ENCODE results near the gene BOLA3. TPM values are rescaled to one million over a fixed set of nuclear protein-coding genes. Genes with fewer than 3 reads are reported as not detected.

BOLA3 gene
- total and polyA plus RNA-seq, 10 of the 15 experiments (the other 5 are each of a cell fraction or from before 2014, with no cell fraction given), result 62.6 to 300 (median 134) TPM

- peak overlapping the region; percentile 0; the same call in 1 of the 2 replicates for H3K4me2 ChIP-seq (ENCODE audit: control insufficient read depth, insufficient read depth)
Observed at GRCh38 chr2:74174909-74175308, 27.2 kb upstream of the BOLA3 start.

DNA sequence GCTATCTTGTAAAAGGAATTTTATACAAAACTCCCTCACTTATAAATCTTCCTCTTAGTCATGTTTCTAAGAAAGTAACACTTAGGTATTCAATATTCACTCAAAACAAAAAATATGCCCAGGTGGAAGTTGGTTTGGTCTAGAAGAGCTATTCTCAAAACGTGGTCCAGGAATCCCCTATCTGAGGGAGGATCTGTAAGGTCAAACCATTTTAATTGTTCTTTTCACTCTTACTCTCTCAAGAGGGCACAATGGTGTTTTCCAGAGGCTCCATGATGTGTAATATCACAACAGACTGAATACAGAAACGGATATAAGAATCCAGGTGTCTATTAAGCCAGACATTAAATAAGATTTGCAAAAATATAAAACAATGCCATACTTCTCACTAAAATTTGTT, 21.0 kb upstream of the BOLA3 start:
- H3K9ac ChIP-seq (ENCODE audit: control insufficient read depth, insufficient read depth, low read length), result no peak overlapping the region
- 7% methylated on average over 2 of the region's 2 CpGs for WGBS (ENCODE audit: insufficient coverage, insufficient replicate concordance, low lambda C conversion rate, missing lambda C conversion rate)
- in situ Hi-C loops (cut with MboI), result no loop called here
- no peaks in the 10 kb centered on the region for H4K20me1 ChIP-seq (ENCODE audit: control insufficient read depth, insufficient read depth)
- H3K9me3 ChIP-seq (replicated peaks; ENCODE audit: control insufficient read depth, insufficient read depth, low read length), result peaks cover 3% of the 10 kb centered on the region; the same call in 2 of the 3 replicates
- ChIA-PET RAD21 (ENCODE audit: unreplicated experiment) (interaction anchor here (0.8 to 3.2 kb wide), 7 partner anchors 10 to 37 kb away, joined by 3 to 15 read pairs (median 4); partner anchors contain the start of gene MOB1A), SMC1A (ENCODE audit: uncharacterized antibody, unreplicated experiment) (interaction anchor here (1.0 to 3.7 kb wide), 11 partner anchors 10 to 81 kb away, joined by 3 to 24 read pairs (median 8); partner anchors contain the start of genes MOB1A and MTHFD2), POLR2A (interaction anchor here (0.9 to 4.3 kb wide), 4 partner anchors 11 to 138 kb away, joined by 3 to 64 read pairs (median 3); partner anchors contain the start of genes BOLA3 and MOB1A), CTCF (interaction anchor here (0.6 to 5.6 kb wide), 8 partner anchors 9 to 347 kb away, joined by 3 to 31 read pairs (median 4); partner anchors contain the start of gene MOB1A)
- H3K27ac ChIP-seq (ENCODE audit: control insufficient read depth, insufficient read depth), result no peak overlapping the region
- intact Hi-C loops (cut with micrococcal nuclease; ENCODE audit: unreplicated experiment), result loop anchor here (5.0 kb wide), 1 partner anchor 34 kb away; no protein-coding TSS in a partner anchor
- FAIRE-seq (no peak), ATAC-seq (peak; percentile 85), DNase-seq (ENCODE audit: low read depth, low spot score) (no peak)
- peaks cover 8 to 42% of the 10 kb centered on the region in 2 experiments for H3K36me3 ChIP-seq (ENCODE audit: control insufficient read depth in 2 of 2, insufficient read depth in 2 of 2, low read length in 1 of 2)
- TSS peak; percentile 1 for BruUV-seq (replicated peaks)
- H3K27me3 ChIP-seq (replicated peaks in 1 of 2; ENCODE audit: control insufficient read depth in 2 of 2, insufficient read depth in 2 of 2, low read length in 1 of 2), result no peaks in the 10 kb centered on the region
- no peak overlapping the region for H2AFZ ChIP-seq (ENCODE audit: control insufficient read depth, low read depth, low read length)
- peaks cover 41% of the 10 kb centered on the region for H3K79me2 ChIP-seq (ENCODE audit: control insufficient read depth, insufficient read depth, low read length)
- peaks cover 5% of the 10 kb centered on the region for H3K4me1 ChIP-seq (ENCODE audit: control insufficient read depth, insufficient read depth, low read length)
- H3K4me3 ChIP-seq, result no peak overlapping the region
- H3K4me2 ChIP-seq (ENCODE audit: control insufficient read depth, insufficient read depth), result no peak overlapping the region
- no peak for TF ChIP-seq JUND (IDR thresholded peaks at IDR 0.05; ENCODE audit: low read depth, low read length)
- no peak for TF ChIP-seq BCL11A (IDR thresholded peaks at IDR 0.05; ENCODE audit: low read depth, low read length)
- TF ChIP-seq ZBED1 (IDR thresholded peaks at IDR 0.05; ENCODE audit: borderline replicate concordance), result no peak
- no peak for TF ChIP-seq SIN3A (IDR thresholded peaks at IDR 0.05; ENCODE audit: low read depth, low read length)
- peak; percentile 82; the same call in 1 of the 2 replicates for TF ChIP-seq NFIC (IDR thresholded peaks at IDR 0.05; ENCODE audit: low read depth, low read length)
- TF ChIP-seq ZNF24 (IDR thresholded peaks at IDR 0.05), result no peak
- peak; percentile 31 for TF ChIP-seq RELA (IDR thresholded peaks at IDR 0.05; ENCODE audit: borderline replicate concordance, partially characterized antibody)
- TF ChIP-seq, protein P1, sequence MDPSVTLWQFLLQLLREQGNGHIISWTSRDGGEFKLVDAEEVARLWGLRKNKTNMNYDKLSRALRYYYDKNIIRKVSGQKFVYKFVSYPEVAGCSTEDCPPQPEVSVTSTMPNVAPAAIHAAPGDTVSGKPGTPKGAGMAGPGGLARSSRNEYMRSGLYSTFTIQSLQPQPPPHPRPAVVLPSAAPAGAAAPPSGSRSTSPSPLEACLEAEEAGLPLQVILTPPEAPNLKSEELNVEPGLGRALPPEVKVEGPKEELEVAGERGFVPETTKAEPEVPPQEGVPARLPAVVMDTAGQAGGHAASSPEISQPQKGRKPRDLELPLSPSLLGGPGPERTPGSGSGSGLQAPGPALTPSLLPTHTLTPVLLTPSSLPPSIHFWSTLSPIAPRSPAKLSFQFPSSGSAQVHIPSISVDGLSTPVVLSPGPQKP (IDR thresholded peaks at IDR 0.05; ENCODE audit: low read depth, low read length), result no peak
- TF ChIP-seq EP300 (IDR thresholded peaks at IDR 0.05; ENCODE audit: borderline replicate concordance in 1 of 2, control insufficient read depth in 1 of 2, low read depth in 2 of 2, low read length in 2 of 2), result peak in 1 of 2 experiments; percentile 41; a peak in 1 of 4 replicates
- TF ChIP-seq MEF2B (IDR thresholded peaks at IDR 0.05; ENCODE audit: partially characterized antibody, poor library complexity, severe bottlenecking), result no peak
- no peak for TF ChIP-seq STAT1 (conservative IDR thresholded peaks at IDR 0.05)

More at GRCh38 chr2:74174909-74175308, 27.2 kb upstream of the BOLA3 start:
- Histone ChIP-seq H3K79me2 (ENCODE audit: control insufficient read depth, insufficient read depth, low read length) (peaks cover 69% of the 10 kb centered on the region), H3K4me3 (peak overlapping the region; percentile 29), H3K9me3 (replicated peaks; ENCODE audit: control insufficient read depth, insufficient read depth, low read length) (no peaks in the 10 kb centered on the region), H2AFZ (ENCODE audit: control insufficient read depth, low read depth, low read length) (no peak overlapping the region), H3K27me3 (replicated peaks in 1 of 2; ENCODE audit: control insufficient read depth in 2 of 2, insufficient read depth in 2 of 2, low read length in 1 of 2) (no peaks in the 10 kb centered on the region), H3K36me3 (ENCODE audit: control insufficient read depth in 2 of 2, insufficient read depth in 2 of 2, low read length in 1 of 2) (peaks cover 3 to 11% of the 10 kb centered on the region in 2 experiments; a peak in 3 of 4 replicates), H4K20me1 (ENCODE audit: control insufficient read depth, insufficient read depth) (no peaks in the 10 kb centered on the region; the same call in 1 of the 2 replicates), H3K9ac (ENCODE audit: control insufficient read depth, insufficient read depth, low read length) (no peak overlapping the region), H3K4me1 (ENCODE audit: control insufficient read depth, insufficient read depth, low read length) (peaks cover 10% of the 10 kb centered on the region), H3K27ac (ENCODE audit: control insufficient read depth, insufficient read depth) (no peak overlapping the region)
- ATAC-seq, result no peak
- FAIRE-seq, result no peak
- no peak for TF ChIP-seq SIN3A (IDR thresholded peaks at IDR 0.05; ENCODE audit: low read depth, low read length)
- TF ChIP-seq POLR2AphosphoS5 (IDR thresholded peaks at IDR 0.05; ENCODE audit: low read length), result 0 out of 2 replicates have a peak, but pooled peaks have one; percentile 40
- SMC1A ChIA-PET (ENCODE audit: uncharacterized antibody, unreplicated experiment), result interaction anchor here (0.8 to 2.1 kb wide), 7 partner anchors 8 to 30 kb away, joined by 3 to 9 read pairs (median 4); partner anchors contain the start of gene MTHFD2
- intact Hi-C loops (cut with micrococcal nuclease; ENCODE audit: unreplicated experiment), result loop anchor here (1.0 kb wide), 1 partner anchor 29 kb away; no protein-coding TSS in a partner anchor
- no peak for DNase-seq (ENCODE audit: low read depth, low spot score)
- in situ Hi-C loops (cut with MboI), result no loop called here
- CTCF ChIA-PET, result interaction anchor here (0.6 to 2.0 kb wide), 5 partner anchors 10 to 160 kb away, joined by 3 to 9 read pairs (median 4); partner anchors contain the start of genes BOLA3 and MTHFD2
- RAD21 ChIA-PET (ENCODE audit: unreplicated experiment), result interaction anchor here (0.6 to 2.0 kb wide), 8 partner anchors 20 to 160 kb away, joined by 3 to 7 read pairs (median 3); partner anchors contain the start of gene MTHFD2
- POLR2A ChIA-PET, result interaction anchor here (0.5 to 1.5 kb wide), 6 partner anchors 11 to 216 kb away, joined by 3 to 9 read pairs (median 4); partner anchors contain the start of gene MTHFD2
- 6% methylated on average over 1 of the region's 1 CpG for WGBS (ENCODE audit: insufficient coverage, insufficient replicate concordance, low lambda C conversion rate, missing lambda C conversion rate)
- no TSS peak for BruUV-seq (replicated peaks)
